HEK293T (cell line): ENCODE results near the gene EPS8L3.

Experiments used
- ARNT ChIP-seq: fragments of 450-650 bp; IDR thresholded peaks from 2 replicates; pipeline ENCODE4 v1.6.1; 2017; ENCODE audit warnings: mild to moderate bottlenecking
- ELF4 ChIP-seq: fragments of 450-650 bp; IDR thresholded peaks from 2 replicates; pipeline ENCODE4 v1.6.1; 2017; ENCODE audit warnings: antibody characterized with exemption
- FOXA1 ChIP-seq: fragments of 450-650 bp; IDR thresholded peaks from 2 replicates; pipeline ENCODE4 v1.6.1; 2016; ENCODE audit warnings: mild to moderate bottlenecking
- FOXK2 ChIP-seq: fragments of 450-650 bp; IDR thresholded peaks from 2 replicates; pipeline ENCODE4 v1.6.1; 2016; ENCODE audit warnings: mild to moderate bottlenecking
- FOXM1 ChIP-seq: fragments of 450-650 bp; IDR thresholded peaks from 2 replicates; pipeline ENCODE4 v1.6.1; 2017; ENCODE audit warnings: mild to moderate bottlenecking, borderline replicate concordance
- NFRKB ChIP-seq: fragments of 450-650 bp; IDR thresholded peaks from 2 replicates; pipeline ENCODE4 v1.6.1; 2016; ENCODE audit warnings: mild to moderate bottlenecking, moderate library complexity
- SUZ12 ChIP-seq: fragments of 450-650 bp; IDR thresholded peaks from 2 replicates; pipeline ENCODE4 v1.6.1; 2016; ENCODE audit warnings: mild to moderate bottlenecking

DNA sequence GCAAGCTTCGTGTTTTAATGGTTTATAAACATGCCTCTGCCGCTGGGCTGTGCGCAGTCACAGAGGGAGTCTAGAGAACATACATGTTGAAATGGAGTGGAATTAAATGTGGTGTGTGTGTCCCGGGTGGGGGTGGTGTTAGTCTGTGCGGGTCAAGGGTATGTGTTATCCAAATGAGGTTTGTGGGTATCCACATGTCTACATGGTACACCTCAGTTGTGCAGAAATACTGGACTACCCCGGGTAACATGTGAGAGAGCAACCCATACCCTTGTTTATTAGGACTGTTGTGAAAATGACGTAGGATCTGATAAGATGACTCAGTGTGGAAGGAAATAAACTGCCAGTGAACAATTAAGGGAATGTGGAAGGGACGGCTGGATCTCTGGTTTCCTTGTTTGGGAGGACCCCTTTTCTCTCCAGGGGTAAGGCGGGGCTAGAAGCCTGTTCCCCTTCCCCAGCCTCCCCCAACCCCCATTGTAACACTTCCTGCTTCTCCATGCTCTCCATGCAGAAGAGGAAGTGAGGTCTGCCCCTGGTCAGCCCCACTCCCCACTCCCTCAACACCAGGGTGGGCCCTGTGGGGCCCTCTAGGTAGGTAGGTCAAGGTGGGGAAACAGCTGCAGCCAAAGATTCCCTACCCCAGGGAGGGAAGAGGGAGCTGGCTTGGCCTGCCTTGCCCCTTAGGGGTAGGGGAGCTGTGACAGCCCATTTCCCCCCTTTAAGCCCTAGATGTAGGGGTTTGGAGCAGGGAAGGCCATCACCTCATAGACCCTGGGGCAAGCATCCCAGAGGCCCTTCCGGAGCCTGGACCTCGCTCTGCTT is 690 bp downstream of the EPS8L3 start:
- TF ChIP-seq FOXM1: no peak
- TF ChIP-seq ARNT: no peak
- TF ChIP-seq ELF4: no peak
- TF ChIP-seq FOXA1: no peak
- no peak for TF ChIP-seq NFRKB
- TF ChIP-seq FOXK2: no peak
- TF ChIP-seq SUZ12: no peak
